GM18868 (cell line): Measurements from ENCODE around the gene CTNNA1.
A peak's percentile ranks its signal among the peaks of the same experiment; 100 is the strongest.
"Not testable (repeated sequence)": the region's sequence is repeated elsewhere in the genome, so short reads cannot be mapped to it uniquely, and the experiment has no call there.

Experiments used
- ATAC-seq: cut with Tn5 transposase; IDR thresholded peaks from one replicate; pipeline ENCODE4 v1.9.1; 2021; ENCODE audit warnings: mild to moderate bottlenecking, moderate library complexity; ENCODE audit not compliant: unreplicated experiment

The CTNNA1 gene

GRCh38 chr5:138883211-138883610 is 130.0 kb downstream of the CTNNA1 start:
- ATAC-seq = no peak

GRCh38 chr5:138884094-138884493 is 130.9 kb downstream of the CTNNA1 start:
- no peak for ATAC-seq

- ATAC-seq = no peak
Observed at GRCh38 chr5:138884554-138884953, 131.3 kb downstream of the CTNNA1 start.

- no peak for ATAC-seq
Observed at GRCh38 chr5:138889994-138890393, 136.8 kb downstream of the CTNNA1 start.

GRCh38 chr5:138890644-138891043 is 137.4 kb downstream of the CTNNA1 start:
- no peak for ATAC-seq

GRCh38 chr5:138895918-138896317 is 142.7 kb downstream of the CTNNA1 start:
- no peak for ATAC-seq

- ATAC-seq = no peak
Observed at GRCh38 chr5:138898299-138898698, 145.1 kb downstream of the CTNNA1 start.

- no peak for ATAC-seq
Observed at GRCh38 chr5:138898742-138899141, 145.5 kb downstream of the CTNNA1 start.

- no peak for ATAC-seq
Observed at GRCh38 chr5:138900281-138900965, 147.2 kb downstream of the CTNNA1 start.

- ATAC-seq = no peak
Observed at GRCh38 chr5:138901716-138902115, 148.5 kb downstream of the CTNNA1 start.

- ATAC-seq = no peak
Observed at GRCh38 chr5:138903130-138903775, 150.0 kb downstream of the CTNNA1 start.

- no peak for ATAC-seq
Observed at GRCh38 chr5:138905541-138905940, 152.3 kb downstream of the CTNNA1 start.

- no peak for ATAC-seq
Observed at GRCh38 chr5:138909734-138910133, 156.5 kb downstream of the CTNNA1 start.

- ATAC-seq = no peak
Observed at GRCh38 chr5:138910546-138911185, 157.4 kb downstream of the CTNNA1 start.

- no peak for ATAC-seq
Observed at GRCh38 chr5:138911441-138911840, 158.2 kb downstream of the CTNNA1 start.

GRCh38 chr5:138912093-138912492 is 158.9 kb downstream of the CTNNA1 start:
- no peak for ATAC-seq

- no peak for ATAC-seq
Observed at GRCh38 chr5:138913773-138914172, 160.5 kb downstream of the CTNNA1 start.

- no peak for ATAC-seq
Observed at GRCh38 chr5:138914338-138914737, 161.1 kb downstream of the CTNNA1 start.

GRCh38 chr5:138918686-138919085 is 165.5 kb downstream of the CTNNA1 start:
- no peak for ATAC-seq

- no peak for ATAC-seq
Observed at GRCh38 chr5:138920181-138920580, 167.0 kb downstream of the CTNNA1 start.

GRCh38 chr5:138921362-138921761 is 168.1 kb downstream of the CTNNA1 start:
- not testable (repeated sequence) for ATAC-seq

- peak; percentile 52 for ATAC-seq
Observed at GRCh38 chr5:138922494-138922893, 169.3 kb downstream of the CTNNA1 start.
